A549 (cell line): Measurements from ENCODE around the gene ASAH2.

Source experiments
- CEBPB ChIP-seq, 2 experiments: fragments of >200 bp in 1 of 2; sonication (Bioruptor Twin) in 1 of 2; formaldehyde crosslinking in 1 of 2; IDR thresholded peaks; 2 replicates each; pipeline ENCODE4 v1.6.1; 2012 to 2016
- EP300 ChIP-seq, 2 experiments: fragments of >200 bp; sonication (Bioruptor Twin); formaldehyde crosslinking; IDR thresholded peaks; 2 replicates in 1 of 2; 3 replicates in 1 of 2; pipeline ENCODE4 v1.6.1; 2016 to 2017
- ESRRA ChIP-seq: fragments of 150-350 bp; IDR thresholded peaks from 2 replicates; pipeline ENCODE4 v1.6.1; 2014; ENCODE audit warnings: mild to moderate bottlenecking, low read length, borderline replicate concordance
- FOSL2 ChIP-seq, 2 experiments: fragments of 450-650 bp in 1 of 2; fragments of >200 bp in 1 of 2; sonication (Bioruptor Twin) in 1 of 2; formaldehyde crosslinking; IDR thresholded peaks; 2 replicates each; pipeline versions ENCODE4 v1.5.0 to v1.6.1; 2016 to 2020; ENCODE audit warnings: mild to moderate bottlenecking in 1 of 2, moderate library complexity in 1 of 2
- JUN ChIP-seq, 2 experiments: fragments of >200 bp; sonication (Bioruptor Twin); formaldehyde crosslinking; IDR thresholded peaks; 2 replicates in 1 of 2; 3 replicates in 1 of 2; pipeline ENCODE4 v1.6.1; 2016 to 2017
- POLR2A ChIP-seq: IDR thresholded peaks from 2 replicates; pipeline ENCODE4 v1.6.1; 2012; ENCODE audit warnings: mild to moderate bottlenecking, low read length
- TF ChIP-seq, protein P1 (sequence below): fragments of >200 bp; sonication (Bioruptor Twin); formaldehyde crosslinking; IDR thresholded peaks from 3 replicates; pipeline ENCODE4 v1.5.1; 2016

DNA sequence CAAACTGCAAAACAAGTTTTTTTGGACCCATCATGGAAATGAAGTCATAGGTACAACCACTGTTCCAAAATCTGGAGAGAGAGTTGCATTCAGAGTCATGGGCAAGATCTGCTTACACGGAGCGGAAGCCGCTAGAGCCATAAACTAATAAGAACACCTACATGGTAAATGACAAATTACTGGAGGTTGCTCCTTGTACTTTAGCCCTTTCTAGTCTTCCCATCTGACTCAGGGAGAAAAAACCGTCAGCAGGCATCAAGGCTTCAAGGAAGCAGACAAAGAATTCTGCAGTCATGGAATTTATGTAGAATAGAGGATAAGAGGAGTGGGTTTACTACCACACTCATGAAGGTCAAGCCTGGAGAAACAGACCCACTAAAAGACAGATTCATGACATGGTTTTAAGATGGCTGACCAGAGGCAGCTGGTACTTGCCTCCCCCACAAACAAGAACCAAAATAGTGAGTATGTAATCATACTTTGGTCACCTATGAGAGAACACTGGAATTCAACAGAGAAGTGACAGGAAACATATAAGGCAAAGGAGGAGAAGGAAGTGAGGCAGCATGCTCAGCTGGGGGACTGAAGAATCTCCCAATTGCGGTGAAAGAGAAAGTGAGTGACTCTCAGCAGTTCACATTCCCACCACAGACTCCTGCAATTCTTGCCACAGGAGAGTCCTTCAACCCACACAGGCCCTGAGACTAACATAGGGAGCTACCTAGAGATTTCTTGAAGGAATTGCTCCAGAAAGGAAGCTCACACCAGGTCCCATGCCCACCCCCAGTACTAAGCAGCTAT lies 42.4 kb upstream of the ASAH2 start:
- TF ChIP-seq, protein P1, sequence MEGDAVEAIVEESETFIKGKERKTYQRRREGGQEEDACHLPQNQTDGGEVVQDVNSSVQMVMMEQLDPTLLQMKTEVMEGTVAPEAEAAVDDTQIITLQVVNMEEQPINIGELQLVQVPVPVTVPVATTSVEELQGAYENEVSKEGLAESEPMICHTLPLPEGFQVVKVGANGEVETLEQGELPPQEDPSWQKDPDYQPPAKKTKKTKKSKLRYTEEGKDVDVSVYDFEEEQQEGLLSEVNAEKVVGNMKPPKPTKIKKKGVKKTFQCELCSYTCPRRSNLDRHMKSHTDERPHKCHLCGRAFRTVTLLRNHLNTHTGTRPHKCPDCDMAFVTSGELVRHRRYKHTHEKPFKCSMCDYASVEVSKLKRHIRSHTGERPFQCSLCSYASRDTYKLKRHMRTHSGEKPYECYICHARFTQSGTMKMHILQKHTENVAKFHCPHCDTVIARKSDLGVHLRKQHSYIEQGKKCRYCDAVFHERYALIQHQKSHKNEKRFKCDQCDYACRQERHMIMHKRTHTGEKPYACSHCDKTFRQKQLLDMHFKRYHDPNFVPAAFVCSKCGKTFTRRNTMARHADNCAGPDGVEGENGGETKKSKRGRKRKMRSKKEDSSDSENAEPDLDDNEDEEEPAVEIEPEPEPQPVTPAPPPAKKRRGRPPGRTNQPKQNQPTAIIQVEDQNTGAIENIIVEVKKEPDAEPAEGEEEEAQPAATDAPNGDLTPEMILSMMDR = no peak
- TF ChIP-seq ESRRA = no peak
- TF ChIP-seq POLR2A = no peak
- no peak for TF ChIP-seq CEBPB (IDR thresholded peaks at IDR 0.05)
- TF ChIP-seq EP300 (IDR thresholded peaks at IDR 0.05) = no peak
- TF ChIP-seq JUN (IDR thresholded peaks at IDR 0.05) = no peak
- TF ChIP-seq FOSL2 (IDR thresholded peaks at IDR 0.05) = no peak
- no peak for TF ChIP-seq FOSL2 (CRISPR knock-in tag; IDR thresholded peaks at IDR 0.05)
